ENCODE results near the gene CAMTA2. TPM values are rescaled to one million over a fixed set of nuclear protein-coding genes. Genes with fewer than 3 reads are reported as not detected.

The CAMTA2 gene
- polyA plus RNA-seq, 3 donors = 7.1 to 88.9 (median 7.6) TPM

DNA sequence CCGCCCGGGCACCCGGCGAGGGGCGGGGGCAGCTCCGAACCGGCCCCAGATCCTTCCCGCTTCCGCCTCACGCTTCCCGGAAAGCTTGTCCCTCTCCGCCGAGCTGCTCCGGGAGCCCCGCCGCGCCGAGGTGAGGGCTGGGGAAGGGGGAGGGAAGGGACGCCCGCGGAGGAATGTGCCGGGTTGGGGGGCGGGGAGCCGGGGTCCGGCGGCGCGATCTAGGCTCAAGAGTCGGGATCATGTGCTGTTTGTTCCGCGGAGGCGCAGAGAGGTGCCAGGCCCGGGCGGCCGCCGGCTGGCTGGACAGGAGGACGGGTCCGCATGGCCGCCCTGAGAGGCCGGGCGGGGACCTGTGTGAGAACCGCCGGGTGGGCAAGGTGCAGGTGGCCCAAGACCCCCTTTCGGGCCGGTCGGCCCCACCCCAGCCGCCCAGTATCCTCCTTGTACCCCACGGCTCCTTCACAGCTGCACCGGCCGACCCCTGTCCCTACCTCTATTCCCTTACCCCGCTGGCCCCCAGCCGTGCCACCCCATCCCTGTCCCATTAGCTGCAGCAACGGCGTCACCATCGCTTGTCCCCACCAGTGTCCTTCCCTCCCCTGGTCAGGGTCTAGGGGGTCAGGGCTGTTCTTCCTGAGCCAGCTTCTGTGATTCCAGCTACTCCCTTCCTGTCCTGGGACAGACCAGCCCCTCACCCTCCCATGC lies 10.7 kb upstream of the CAMTA2 start:
- Histone ChIP-seq H3K27me3 (ENCODE audit: control insufficient read depth in 2 of 2, insufficient read depth in 2 of 2, low read length in 2 of 2) (peaks cover 0 to 10% of the 10 kb centered on the region in 2 donors), H3K4me2 (replicated peaks; ENCODE audit: extremely low read depth, low read length, poor library complexity, severe bottlenecking) (peak overlapping the region; percentile 89), H3K36me3 (replicated peaks in 1 of 2; ENCODE audit: control insufficient read depth in 1 of 2, insufficient read depth in 2 of 2, low read length in 2 of 2) (peaks cover 23 to 26% of the 10 kb centered on the region in 2 donors), H3K27ac (ENCODE audit: low read depth in 1 of 2, low read length in 2 of 2) (peak overlapping the region in 1 of 2 donors; percentile 45), H3K79me2 (ENCODE audit: insufficient read depth, low read length) (peaks cover 9% of the 10 kb centered on the region), H4K20me1 (ENCODE audit: insufficient read depth, low read length) (peaks cover 26% of the 10 kb centered on the region), H3K4me3 (replicated peaks in 1 of 3; ENCODE audit: low read depth in 2 of 3, low read length in 3 of 3) (peak overlapping the region; percentile 52 to 89 (median 68)), H3K4me1 (ENCODE audit: control insufficient read depth in 1 of 2, insufficient read depth in 2 of 2, low read length in 2 of 2) (peaks cover 21 to 29% of the 10 kb centered on the region in 2 donors), H3K9me3 (replicated peaks in 1 of 2; ENCODE audit: control insufficient read depth in 1 of 2, insufficient read depth in 1 of 2, low read length in 2 of 2) (no peaks in the 10 kb centered on the region), H3K9ac (ENCODE audit: insufficient read depth, low read length, poor library complexity, severe bottlenecking) (peak overlapping the region; percentile 73), H2AFZ (ENCODE audit: insufficient read depth, low read depth, low read length, poor library complexity, severe bottlenecking) (peak overlapping the region; percentile 89)
- Mint-ChIP-seq H3K4me3 (peak overlapping the region; percentile 85 to 91), H3K4me1 (peaks cover 34% of the 10 kb centered on the region), H3K27me3 (ENCODE audit: low read depth in 3 of 3) (peaks cover 17 to 31% (median 18%) of the 10 kb centered on the region in 3 donors), H3K27ac (peak overlapping the region in 4 of 7 donors; percentile 72 to 88 (median 82)), H3K9me3 (peaks cover 0 to 2% (median 0%) of the 10 kb centered on the region in 7 donors), H3K36me3 (peaks cover 30 to 33% of the 10 kb centered on the region in 2 donors)
- WGBS (ENCODE audit: insufficient coverage) = 3% methylated on average over 52 of the region's 55 CpGs
- intact Hi-C loops (cut with micrococcal nuclease) = loop anchor here (5.0 kb wide), 2 partner anchors 34 to 191 kb away; partner anchors contain the start of gene PLD2 (in 1 of the 2)
- DNase-seq = no peak
- no peak for TF ChIP-seq CTCF (IDR thresholded peaks at IDR 0.05)

GRCh38 chr17:4997302-4998026 lies 10.0 kb upstream of the CAMTA2 start, which contains the start of the genes INCA1 and KIF1C:
Gene INCA1, minus strand, starts transcription at chr17:4997522. Its CDS starts 3,085 bp downstream, at chr17:4994437.
Gene KIF1C, plus strand, starts transcription at chr17:4997950. Its CDS starts 2,297 bp downstream, at chr17:5000247.
- peak; percentile 83 to 86 (median 86) for DNase-seq
- peak within 1 kb of the TSS in 6 of 7 donors; percentile 66 to 88 (median 80) for H3K27ac Mint-ChIP-seq
- H3K4me1 Mint-ChIP-seq = peaks cover 34% of the 10 kb centered on the region
- Histone ChIP-seq H3K4me1 (ENCODE audit: control insufficient read depth in 1 of 2, insufficient read depth in 2 of 2, low read length in 2 of 2) (peaks cover 21 to 29% of the 10 kb centered on the region in 2 donors), H3K27ac (ENCODE audit: low read depth in 1 of 2, low read length in 2 of 2) (peak within 1 kb of the TSS; percentile 50 to 73), H3K4me3 (replicated peaks in 1 of 3; ENCODE audit: low read depth in 2 of 3, low read length in 3 of 3) (peak within 1 kb of the TSS; percentile 52 to 89 (median 68)), H3K79me2 (ENCODE audit: insufficient read depth, low read length) (peaks cover 9% of the 10 kb centered on the region), H3K4me2 (replicated peaks; ENCODE audit: extremely low read depth, low read length, poor library complexity, severe bottlenecking) (peak within 1 kb of the TSS; percentile 89), H3K9me3 (replicated peaks in 1 of 2; ENCODE audit: control insufficient read depth in 1 of 2, insufficient read depth in 1 of 2, low read length in 2 of 2) (no peaks in the 10 kb centered on the region), H3K36me3 (replicated peaks in 1 of 2; ENCODE audit: control insufficient read depth in 1 of 2, insufficient read depth in 2 of 2, low read length in 2 of 2) (peaks cover 18 to 19% of the 10 kb centered on the region in 2 donors), H3K27me3 (ENCODE audit: control insufficient read depth in 2 of 2, insufficient read depth in 2 of 2, low read length in 2 of 2) (peaks cover 0 to 10% of the 10 kb centered on the region in 2 donors), H4K20me1 (ENCODE audit: insufficient read depth, low read length) (peaks cover 26% of the 10 kb centered on the region), H3K9ac (ENCODE audit: insufficient read depth, low read length, poor library complexity, severe bottlenecking) (peak within 1 kb of the TSS; percentile 73), H2AFZ (ENCODE audit: insufficient read depth, low read depth, low read length, poor library complexity, severe bottlenecking) (peak within 1 kb of the TSS; percentile 89)
- TF ChIP-seq CTCF (IDR thresholded peaks at IDR 0.05) = no peak
- peaks cover 18 to 31% (median 18%) of the 10 kb centered on the region in 3 donors for H3K27me3 Mint-ChIP-seq (ENCODE audit: low read depth in 3 of 3)
- peaks cover 0 to 2% (median 0%) of the 10 kb centered on the region in 7 donors for H3K9me3 Mint-ChIP-seq
- peak within 1 kb of the TSS; percentile 85 to 91 for H3K4me3 Mint-ChIP-seq
- H3K36me3 Mint-ChIP-seq = peaks cover 23 to 26% of the 10 kb centered on the region in 2 donors
- intact Hi-C loops (cut with micrococcal nuclease) = loop anchor here (5.0 kb wide), 2 partner anchors 35 to 190 kb away; partner anchors contain the start of gene PLD2 (in 1 of the 2)
- under 1% methylated on average over 92 of the region's 93 CpGs for WGBS (ENCODE audit: insufficient coverage)
